GM19240 (cell line): ENCODE measurements around the gene MNX1.

Source experiments
- DNase-seq: peaks from one replicate; pipeline ENCODE4 v3.0.0; 2011; ENCODE audit warnings: low spot score; ENCODE audit not compliant: insufficient read length

The MNX1 gene

GRCh38 chr7:157016352-157017041 is 6.0 kb upstream of the MNX1 start:
- no peak for DNase-seq

- DNase-seq = no peak
These were observed 5.5 kb upstream of the MNX1 start for GRCh38 chr7:157016024-157016351.

- DNase-seq = no peak
These were observed 4.4 kb upstream of the MNX1 start for GRCh38 chr7:157014635-157015555.

GRCh38 chr7:157013602-157014549 is 3.4 kb upstream of the MNX1 start:
- DNase-seq = no peak

GRCh38 chr7:157013101-157013500 is 2.6 kb upstream of the MNX1 start:
- no peak for DNase-seq

- no peak for DNase-seq
These were observed 1.7 kb upstream of the MNX1 start for GRCh38 chr7:157012113-157012547.

GRCh38 chr7:157011333-157012112 is 1.1 kb upstream of the MNX1 start:
- no peak for DNase-seq

- DNase-seq = no peak
These were observed 480 bp downstream of the MNX1 start for GRCh38 chr7:157009778-157010587.

GRCh38 chr7:157009170-157009777 is 1.2 kb downstream of the MNX1 start:
- DNase-seq = no peak

- no peak for DNase-seq
These were observed 2.0 kb downstream of the MNX1 start for GRCh38 chr7:157008206-157009169.

- no peak for DNase-seq
These were observed 2.9 kb downstream of the MNX1 start for GRCh38 chr7:157007470-157008066.

GRCh38 chr7:157006829-157007469 is 3.5 kb downstream of the MNX1 start:
- no peak for DNase-seq

GRCh38 chr7:157006205-157006747 is 4.2 kb downstream of the MNX1 start:
- no peak for DNase-seq

GRCh38 chr7:157005456-157006204 is 4.8 kb downstream of the MNX1 start:
- DNase-seq = no peak

GRCh38 chr7:157004521-157005455 is 5.7 kb downstream of the MNX1 start:
- DNase-seq = no peak
